ENCODE measurements around the gene NLGN4X.

Gene NLGN4X

DNA sequence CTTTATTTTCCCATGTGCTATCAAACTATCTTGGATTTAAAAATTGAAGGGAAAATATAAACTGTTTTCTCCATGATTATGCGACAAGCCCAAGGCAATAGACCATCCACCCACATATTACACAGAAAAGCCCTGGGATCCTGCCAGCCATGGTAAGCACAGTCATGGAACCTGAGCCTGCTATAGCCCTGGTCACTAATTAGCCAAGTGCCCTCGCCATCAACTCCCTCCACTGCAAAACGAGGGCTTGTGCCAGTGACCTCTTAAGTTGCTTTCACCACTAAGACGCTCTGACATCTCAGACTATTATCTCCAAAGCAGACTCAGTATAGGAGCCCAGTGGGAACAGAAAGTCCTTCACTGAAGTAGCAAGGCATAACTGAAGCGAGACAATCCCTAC is 69.2 kb downstream of the NLGN4X start:
- no peak for DNase-seq (ENCODE audit: low read depth in 2 of 3, low spot score in 1 of 3)

DNA sequence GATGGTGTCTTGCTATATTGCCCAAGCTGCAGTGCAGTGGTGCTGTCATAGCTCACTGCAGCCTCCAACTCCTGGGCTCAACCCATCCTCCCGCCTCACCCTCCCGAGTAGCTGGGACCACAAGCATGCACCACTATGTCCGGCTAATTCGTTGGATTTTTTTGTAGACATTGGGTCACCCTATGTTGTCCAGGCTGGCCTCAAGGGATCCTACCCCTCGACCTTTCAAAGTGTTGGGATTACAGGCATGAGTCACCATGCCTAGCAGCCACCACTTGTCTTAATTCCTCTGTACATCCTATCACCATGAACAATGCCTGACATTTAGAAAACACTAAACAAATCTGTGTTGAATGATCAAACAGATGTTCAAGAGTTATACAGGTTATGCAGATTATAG is 76.7 kb downstream of the NLGN4X start:
- no peak for DNase-seq (ENCODE audit: low read depth in 2 of 3, low spot score in 1 of 3)

GRCh38 chrX:6149060-6149872 is 79.4 kb downstream of the NLGN4X start:
- no peak for DNase-seq (ENCODE audit: low read depth in 2 of 3, low spot score in 1 of 3)

DNA sequence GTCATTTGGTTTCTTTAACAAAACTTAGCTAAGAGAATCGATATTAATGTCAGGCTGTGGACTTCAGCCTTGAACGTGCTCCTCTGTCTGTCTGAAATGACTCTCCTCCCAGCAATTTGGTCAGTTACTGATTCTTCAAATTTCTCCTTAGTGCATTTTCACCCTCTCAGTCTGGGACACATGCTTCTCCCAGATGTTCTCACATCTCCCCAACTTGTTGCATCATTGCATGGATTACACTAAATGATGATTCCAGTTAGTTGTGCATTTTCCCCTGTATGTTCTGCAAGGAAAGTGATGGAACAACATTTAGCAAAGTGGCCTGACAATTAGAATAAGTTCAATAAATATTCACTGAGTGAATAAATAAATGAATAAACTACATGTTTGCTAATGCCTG is 94.4 kb downstream of the NLGN4X start:
- DNase-seq (ENCODE audit: low read depth in 2 of 3, low spot score in 1 of 3) = no peak

- DNase-seq (ENCODE audit: low read depth in 2 of 3, low spot score in 1 of 3) = no peak
Observed at GRCh38 chrX:6132970-6133369, 95.7 kb downstream of the NLGN4X start.

- DNase-seq (ENCODE audit: low read depth in 2 of 3, low spot score in 1 of 3) = no peak
Observed at GRCh38 chrX:6131287-6131686, 97.4 kb downstream of the NLGN4X start.

- DNase-seq (ENCODE audit: low read depth in 2 of 3, low spot score in 1 of 3) = no peak
Observed at GRCh38 chrX:6129195-6129594, 99.5 kb downstream of the NLGN4X start.

- DNase-seq (ENCODE audit: low read depth in 2 of 3, low spot score in 1 of 3) = no peak
Observed at GRCh38 chrX:6120329-6120728, 108.3 kb downstream of the NLGN4X start.

GRCh38 chrX:6095469-6095868 is 133.2 kb downstream of the NLGN4X start:
- no peak for DNase-seq (ENCODE audit: low read depth in 2 of 3, low spot score in 1 of 3)

- no peak for DNase-seq (ENCODE audit: low read depth in 2 of 3, low spot score in 1 of 3)
Observed at GRCh38 chrX:6074532-6074931, 154.1 kb downstream of the NLGN4X start.

DNA sequence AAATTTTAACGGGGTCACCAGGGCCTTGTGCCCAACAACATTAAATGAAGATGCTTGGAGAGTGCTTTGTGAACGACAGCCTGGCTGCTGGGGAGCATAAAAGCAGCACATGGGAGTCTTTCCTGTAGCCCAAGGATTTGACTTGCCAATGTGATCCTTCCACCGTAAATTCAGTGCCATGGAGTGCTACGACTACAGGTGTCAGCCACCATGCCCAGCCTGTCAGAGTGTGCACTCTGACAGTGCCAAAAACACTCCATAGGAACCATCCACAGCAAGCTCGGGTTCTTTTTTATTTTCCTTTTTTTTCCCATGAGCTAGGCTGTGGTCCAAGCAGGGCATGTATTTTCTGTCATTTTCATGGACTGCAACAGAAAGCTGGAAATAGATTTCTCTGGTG is 156.9 kb downstream of the NLGN4X start:
- no peak for DNase-seq (ENCODE audit: low read depth in 2 of 3, low spot score in 1 of 3)

DNA sequence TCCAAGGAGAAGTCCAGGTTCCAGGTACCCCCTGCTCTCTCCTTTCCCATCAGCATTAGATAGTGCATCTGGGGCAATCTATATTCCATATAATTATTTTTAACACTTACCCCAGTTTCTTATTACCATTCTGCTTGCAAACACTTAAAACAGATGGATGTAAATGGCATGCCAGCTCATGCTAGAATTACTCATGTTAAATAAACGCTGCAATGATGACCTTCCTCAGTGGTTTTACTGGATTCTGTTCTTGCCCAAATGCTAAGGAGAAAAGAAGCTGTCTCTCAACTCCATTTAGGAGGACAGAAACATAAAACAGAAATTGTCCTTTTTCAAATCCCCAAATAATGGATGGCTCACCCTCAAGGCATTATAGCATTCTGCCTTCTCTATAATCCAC is 161.1 kb downstream of the NLGN4X start:
- no peak for DNase-seq (ENCODE audit: low read depth in 2 of 3, low spot score in 1 of 3)

GRCh38 chrX:6053141-6053540 is 175.5 kb downstream of the NLGN4X start:
- no peak for DNase-seq (ENCODE audit: low read depth in 2 of 3, low spot score in 1 of 3)

DNA sequence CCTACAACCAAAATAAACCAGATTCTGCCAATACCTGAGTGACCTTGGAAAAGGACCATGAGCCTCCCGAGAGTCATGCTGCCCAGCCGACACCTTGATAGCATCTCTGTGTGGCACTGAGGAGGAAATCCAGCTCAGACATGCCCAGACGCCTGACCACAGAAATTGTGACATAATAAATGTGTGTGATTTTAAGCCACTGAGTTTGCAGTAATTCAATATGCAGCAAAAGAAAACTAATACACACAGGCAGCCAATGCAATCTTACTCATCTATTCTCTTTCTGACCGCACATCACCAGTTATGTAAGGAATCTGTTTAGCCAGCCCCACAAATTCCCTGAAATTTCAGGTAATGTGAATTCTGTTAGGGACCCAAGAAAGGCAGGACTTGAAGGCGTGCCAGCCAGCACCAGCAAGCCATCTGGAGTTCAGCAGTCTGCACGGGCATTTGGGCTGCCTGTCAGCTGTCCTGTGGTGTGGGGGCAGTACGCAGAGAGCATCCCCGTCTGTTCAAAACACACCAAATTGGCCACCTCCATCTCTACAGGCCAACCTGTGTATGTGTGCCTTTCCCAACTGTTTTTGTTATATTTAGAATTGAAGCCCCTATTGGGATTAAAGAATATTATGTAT is 176.4 kb downstream of the NLGN4X start:
- DNase-seq (ENCODE audit: low read depth in 2 of 3, low spot score in 1 of 3) = no peak

DNA sequence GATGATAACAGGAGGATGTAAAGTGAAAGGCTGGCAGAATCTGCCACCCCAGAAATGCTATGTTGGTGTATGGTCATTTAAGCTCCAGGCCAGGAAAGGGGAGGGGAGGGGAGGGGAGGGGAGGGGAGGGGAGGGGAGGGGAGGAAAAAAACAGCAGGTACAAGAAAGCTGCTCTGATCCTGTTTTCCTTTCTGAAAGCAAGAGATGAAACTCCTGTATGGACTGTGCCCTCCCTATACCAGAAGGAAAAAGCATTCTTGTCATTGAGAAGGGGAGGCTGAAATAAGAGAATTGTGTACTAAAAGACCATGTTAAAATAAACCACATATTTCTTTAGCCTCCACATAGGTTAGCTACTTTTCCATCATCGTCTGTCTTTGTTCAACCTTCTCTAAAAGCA is 179.5 kb downstream of the NLGN4X start:
- no peak for DNase-seq (ENCODE audit: low read depth in 2 of 3, low spot score in 1 of 3)

- no peak for DNase-seq (ENCODE audit: low read depth in 2 of 3, low spot score in 1 of 3)
Observed at GRCh38 chrX:6041630-6042029, 187.0 kb downstream of the NLGN4X start.

DNA sequence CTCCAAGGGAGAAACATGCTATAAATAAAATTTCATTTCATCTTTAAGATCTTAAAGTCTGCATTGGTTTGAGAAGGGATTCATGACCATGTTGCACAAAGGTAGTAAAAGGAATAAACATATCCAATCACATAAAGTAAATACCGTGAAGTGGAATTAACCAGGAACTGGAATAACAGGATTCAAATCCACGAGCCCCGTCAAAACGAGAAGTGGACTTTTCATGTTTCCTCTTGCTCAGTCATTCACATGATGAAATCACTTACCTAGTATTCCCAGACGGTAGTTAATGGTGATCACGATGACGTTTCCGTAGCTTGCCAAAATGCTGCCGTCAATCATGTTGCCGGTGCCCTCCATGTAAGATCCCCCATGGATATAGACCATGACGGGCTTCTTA is 199.7 kb downstream of the NLGN4X start:
- no peak for DNase-seq (ENCODE audit: low read depth in 2 of 3, low spot score in 1 of 3)

DNA sequence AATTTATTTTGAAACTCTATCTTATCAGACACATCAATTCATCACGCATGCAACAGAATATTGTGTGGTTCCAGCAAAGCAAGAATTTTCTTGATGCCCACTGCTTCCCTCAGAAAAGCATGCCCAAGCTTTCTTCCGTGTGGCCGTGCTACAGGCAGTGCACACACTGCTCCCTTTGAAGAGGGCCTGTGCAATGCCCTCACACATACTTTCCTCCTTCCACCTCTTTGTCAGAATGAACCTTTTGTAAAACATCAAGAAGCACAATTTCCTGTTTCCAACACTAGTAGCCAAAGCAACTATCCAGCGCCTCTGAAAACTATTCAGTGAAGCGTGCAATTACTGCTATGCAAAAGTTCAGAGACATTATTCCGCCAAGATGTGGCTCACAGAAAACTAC is 201.7 kb downstream of the NLGN4X start:
- no peak for DNase-seq (ENCODE audit: low read depth in 2 of 3, low spot score in 1 of 3)

GRCh38 chrX:6026429-6026828 is 202.2 kb downstream of the NLGN4X start:
- no peak for DNase-seq (ENCODE audit: low read depth in 2 of 3, low spot score in 1 of 3)

- no peak for DNase-seq (ENCODE audit: low read depth in 2 of 3, low spot score in 1 of 3)
Observed at GRCh38 chrX:6024204-6024603, 204.5 kb downstream of the NLGN4X start.

DNA sequence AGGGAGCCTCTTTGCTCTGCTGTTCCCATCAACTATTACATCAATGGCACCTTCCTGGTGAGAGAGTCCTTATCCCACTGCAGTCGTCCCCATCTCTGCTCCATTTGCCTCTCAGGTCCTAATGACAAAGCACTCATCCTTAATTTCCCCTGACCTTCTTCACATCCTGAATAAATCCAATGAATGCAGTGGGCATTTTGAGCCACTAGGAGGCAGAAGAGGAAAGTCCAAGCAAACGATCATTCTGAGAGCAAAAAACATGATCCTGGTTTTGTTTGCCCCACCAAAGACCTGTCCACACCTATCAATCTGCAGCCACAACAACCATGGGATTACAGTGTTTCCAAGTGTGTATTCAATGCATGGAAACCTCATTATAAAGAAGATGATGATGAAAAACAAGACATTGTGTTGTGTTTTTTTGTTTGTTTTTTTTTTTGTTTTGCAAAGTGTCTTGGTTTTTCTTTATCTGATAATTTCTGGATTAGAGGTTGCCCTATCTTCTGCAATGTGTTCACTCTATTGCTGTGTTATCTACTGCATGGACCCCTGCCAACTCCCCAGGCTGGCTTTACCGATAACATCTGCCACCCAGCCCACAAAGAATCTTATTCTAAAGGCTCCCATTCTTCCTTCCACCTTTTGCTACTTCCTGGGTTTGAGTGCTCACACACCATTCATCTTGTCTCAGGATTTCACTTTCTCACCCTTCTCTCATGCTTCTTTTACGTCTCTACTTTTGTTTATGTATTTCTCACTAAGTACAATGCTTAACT is 207.2 kb downstream of the NLGN4X start:
- peak in 1 of 3 donors; percentile 37 for DNase-seq (ENCODE audit: low read depth in 2 of 3, low spot score in 1 of 3)

DNA sequence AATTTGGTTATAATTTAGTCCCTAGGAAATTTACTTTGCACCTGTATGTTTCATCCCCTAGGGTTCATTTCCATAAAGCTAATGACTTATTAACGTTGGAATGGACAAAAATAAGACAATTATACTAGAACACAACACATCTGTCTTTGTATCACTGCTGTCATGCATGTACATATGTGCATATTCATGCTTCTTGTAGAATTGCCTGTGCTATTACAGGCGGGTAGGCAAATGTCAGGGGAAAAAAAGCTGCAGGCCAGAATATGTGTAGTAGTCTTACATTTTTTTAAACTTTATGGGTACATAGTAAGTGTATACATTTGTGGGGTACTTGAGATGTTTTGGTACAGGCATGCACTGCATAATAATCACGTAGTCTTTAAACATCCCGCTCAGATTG is 209.6 kb downstream of the NLGN4X start:
- no peak for DNase-seq (ENCODE audit: low read depth in 2 of 3, low spot score in 1 of 3)
